Measurements from ENCODE around the gene VPS51. TPM values are rescaled to one million over a fixed set of nuclear protein-coding genes. Genes with fewer than 3 reads are reported as not detected.

VPS51 gene
- total and polyA plus RNA-seq, 9 of the 15 experiments (the other 6 are each of a cell fraction or from before 2014, with no cell fraction given) = 1.8 to 143 (median 46.8) TPM

DNA sequence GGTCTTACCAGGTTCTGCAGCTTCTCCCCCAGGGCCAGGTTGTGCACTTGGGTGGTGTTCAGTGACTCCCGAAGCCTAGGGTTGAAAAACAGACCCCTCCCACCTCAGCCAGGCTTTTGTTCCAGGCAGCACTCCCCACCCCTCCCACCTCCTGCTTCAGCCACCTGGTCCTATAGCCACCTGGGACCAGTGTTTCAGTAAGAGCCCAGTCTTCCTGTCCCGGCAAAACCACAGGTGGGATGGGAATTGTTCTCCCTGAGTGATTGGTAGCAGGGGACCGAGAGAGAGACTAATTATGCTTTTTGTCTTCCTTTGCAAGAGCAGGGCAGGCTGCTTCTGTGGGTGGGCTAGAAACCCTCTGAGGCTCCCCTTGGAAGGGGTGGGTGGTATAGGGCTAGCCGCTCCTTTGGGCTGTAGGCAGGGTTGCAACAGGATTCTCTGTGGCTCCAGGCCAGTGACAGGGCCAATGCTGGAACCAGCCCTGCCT lies 29.2 kb upstream of the VPS51 start:
- ChIA-PET CTCF (ENCODE audit: low intra/inter-chr PET ratio) (no interaction called here), POLR2A (interaction anchor here (0.6 to 1.4 kb wide), 3 partner anchors 9 to 26 kb away, joined by 3 to 6 read pairs (median 4); partner anchors contain the start of gene SAC3D1)
- Histone ChIP-seq H3K9me3 (replicated peaks; ENCODE audit: control insufficient read depth, insufficient read depth, low read depth, low read length) (no peaks in the 10 kb centered on the region), H3K79me2 (ENCODE audit: control insufficient read depth, insufficient read depth, low read length) (no peaks in the 10 kb centered on the region), H2AFZ (ENCODE audit: low read depth, low read length) (no peak overlapping the region), H3K4me3 (no peak overlapping the region), H3K4me2 (ENCODE audit: insufficient read depth, low read length) (no peak overlapping the region), H4K20me1 (replicated peaks; ENCODE audit: control insufficient read depth, insufficient read depth, low read length) (no peaks in the 10 kb centered on the region), H3K27me3 (ENCODE audit: control insufficient read depth in 2 of 2, insufficient read depth in 2 of 2, low read length in 2 of 2) (no peaks in the 10 kb centered on the region), H3K27ac (ENCODE audit: extremely low read depth, low read depth, low read length) (no peak overlapping the region), H3K36me3 (ENCODE audit: control insufficient read depth, insufficient read depth, low read length) (no peaks in the 10 kb centered on the region), H3K4me1 (replicated peaks in 1 of 2; ENCODE audit: control insufficient read depth in 2 of 2, insufficient read depth in 2 of 2, low read length in 2 of 2) (peaks cover 8 to 20% of the 10 kb centered on the region in 2 experiments), H3K9me1 (ENCODE audit: control insufficient read depth, insufficient read depth, low read length) (peaks cover 2% of the 10 kb centered on the region), H3K9ac (ENCODE audit: insufficient read depth in 1 of 2, low read depth in 2 of 2, low read length in 2 of 2) (peak overlapping the region in 1 of 2 experiments; percentile 90; a peak in 2 of 4 replicates)
- 77% methylated on average over 3 of the region's 4 CpGs for WGBS (ENCODE audit: insufficient coverage, low coverage, missing lambda C conversion rate)
- DNase-seq (ENCODE audit: extremely low read depth in 1 of 4, low spot score in 3 of 4) = no peak
- BruUV-seq (replicated peaks) = no TSS peak
- in situ Hi-C loops (cut with MboI) (no loop called here), intact Hi-C loops (cut with micrococcal nuclease) (no loop called here)
- no peak for FAIRE-seq
- ATAC-seq = no peak
- TF ChIP-seq PCBP1 (IDR thresholded peaks at IDR 0.05; ENCODE audit: low read depth, low read length, poor library complexity, severe bottlenecking) (no peak), ZNF354B (CRISPR knock-in tag; IDR thresholded peaks at IDR 0.05) (no peak), FOXP1 (CRISPR knock-in tag; IDR thresholded peaks at IDR 0.05) (no peak), ZC3H4 (CRISPR knock-in tag; IDR thresholded peaks at IDR 0.05; ENCODE audit: borderline replicate concordance) (no peak), ZFP30 (CRISPR knock-in tag; IDR thresholded peaks at IDR 0.05; ENCODE audit: borderline replicate concordance) (no peak), TEAD2 (tag; IDR thresholded peaks at IDR 0.05) (no peak), ERF (CRISPR knock-in tag; IDR thresholded peaks at IDR 0.05) (no peak), C11orf30 (IDR thresholded peaks at IDR 0.05; ENCODE audit: low read depth) (no peak), FUS (optimal IDR thresholded peaks at IDR 0.05; ENCODE audit: low read depth, low read length) (no peak), PPARD (CRISPR knock-in tag; IDR thresholded peaks at IDR 0.05) (no peak), LARP7 (IDR thresholded peaks at IDR 0.05) (no peak)
- TF ChIP-seq, protein P1, sequence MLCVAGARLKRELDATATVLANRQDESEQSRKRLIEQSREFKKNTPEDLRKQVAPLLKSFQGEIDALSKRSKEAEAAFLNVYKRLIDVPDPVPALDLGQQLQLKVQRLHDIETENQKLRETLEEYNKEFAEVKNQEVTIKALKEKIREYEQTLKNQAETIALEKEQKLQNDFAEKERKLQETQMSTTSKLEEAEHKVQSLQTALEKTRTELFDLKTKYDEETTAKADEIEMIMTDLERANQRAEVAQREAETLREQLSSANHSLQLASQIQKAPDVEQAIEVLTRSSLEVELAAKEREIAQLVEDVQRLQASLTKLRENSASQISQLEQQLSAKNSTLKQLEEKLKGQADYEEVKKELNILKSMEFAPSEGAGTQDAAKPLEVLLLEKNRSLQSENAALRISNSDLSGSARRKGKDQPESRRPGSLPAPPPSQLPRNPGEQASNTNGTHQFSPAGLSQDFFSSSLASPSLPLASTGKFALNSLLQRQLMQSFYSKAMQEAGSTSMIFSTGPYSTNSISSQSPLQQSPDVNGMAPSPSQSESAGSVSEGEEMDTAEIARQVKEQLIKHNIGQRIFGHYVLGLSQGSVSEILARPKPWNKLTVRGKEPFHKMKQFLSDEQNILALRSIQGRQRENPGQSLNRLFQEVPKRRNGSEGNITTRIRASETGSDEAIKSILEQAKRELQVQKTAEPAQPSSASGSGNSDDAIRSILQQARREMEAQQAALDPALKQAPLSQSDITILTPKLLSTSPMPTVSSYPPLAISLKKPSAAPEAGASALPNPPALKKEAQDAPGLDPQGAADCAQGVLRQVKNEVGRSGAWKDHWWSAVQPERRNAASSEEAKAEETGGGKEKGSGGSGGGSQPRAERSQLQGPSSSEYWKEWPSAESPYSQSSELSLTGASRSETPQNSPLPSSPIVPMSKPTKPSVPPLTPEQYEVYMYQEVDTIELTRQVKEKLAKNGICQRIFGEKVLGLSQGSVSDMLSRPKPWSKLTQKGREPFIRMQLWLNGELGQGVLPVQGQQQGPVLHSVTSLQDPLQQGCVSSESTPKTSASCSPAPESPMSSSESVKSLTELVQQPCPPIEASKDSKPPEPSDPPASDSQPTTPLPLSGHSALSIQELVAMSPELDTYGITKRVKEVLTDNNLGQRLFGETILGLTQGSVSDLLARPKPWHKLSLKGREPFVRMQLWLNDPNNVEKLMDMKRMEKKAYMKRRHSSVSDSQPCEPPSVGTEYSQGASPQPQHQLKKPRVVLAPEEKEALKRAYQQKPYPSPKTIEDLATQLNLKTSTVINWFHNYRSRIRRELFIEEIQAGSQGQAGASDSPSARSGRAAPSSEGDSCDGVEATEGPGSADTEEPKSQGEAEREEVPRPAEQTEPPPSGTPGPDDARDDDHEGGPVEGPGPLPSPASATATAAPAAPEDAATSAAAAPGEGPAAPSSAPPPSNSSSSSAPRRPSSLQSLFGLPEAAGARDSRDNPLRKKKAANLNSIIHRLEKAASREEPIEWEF (CRISPR knock-in tag; IDR thresholded peaks at IDR 0.05) = no peak
- TF ChIP-seq, protein P2, sequence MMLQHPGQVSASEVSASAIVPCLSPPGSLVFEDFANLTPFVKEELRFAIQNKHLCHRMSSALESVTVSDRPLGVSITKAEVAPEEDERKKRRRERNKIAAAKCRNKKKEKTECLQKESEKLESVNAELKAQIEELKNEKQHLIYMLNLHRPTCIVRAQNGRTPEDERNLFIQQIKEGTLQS (IDR thresholded peaks at IDR 0.05) = no peak
- TF ChIP-seq, protein P2 (CRISPR knock-in tag; conservative IDR thresholded peaks at IDR 0.05) = no peak
- TF ChIP-seq, protein P3, sequence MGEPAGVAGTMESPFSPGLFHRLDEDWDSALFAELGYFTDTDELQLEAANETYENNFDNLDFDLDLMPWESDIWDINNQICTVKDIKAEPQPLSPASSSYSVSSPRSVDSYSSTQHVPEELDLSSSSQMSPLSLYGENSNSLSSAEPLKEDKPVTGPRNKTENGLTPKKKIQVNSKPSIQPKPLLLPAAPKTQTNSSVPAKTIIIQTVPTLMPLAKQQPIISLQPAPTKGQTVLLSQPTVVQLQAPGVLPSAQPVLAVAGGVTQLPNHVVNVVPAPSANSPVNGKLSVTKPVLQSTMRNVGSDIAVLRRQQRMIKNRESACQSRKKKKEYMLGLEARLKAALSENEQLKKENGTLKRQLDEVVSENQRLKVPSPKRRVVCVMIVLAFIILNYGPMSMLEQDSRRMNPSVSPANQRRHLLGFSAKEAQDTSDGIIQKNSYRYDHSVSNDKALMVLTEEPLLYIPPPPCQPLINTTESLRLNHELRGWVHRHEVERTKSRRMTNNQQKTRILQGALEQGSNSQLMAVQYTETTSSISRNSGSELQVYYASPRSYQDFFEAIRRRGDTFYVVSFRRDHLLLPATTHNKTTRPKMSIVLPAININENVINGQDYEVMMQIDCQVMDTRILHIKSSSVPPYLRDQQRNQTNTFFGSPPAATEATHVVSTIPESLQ (CRISPR knock-in tag; IDR thresholded peaks at IDR 0.05) = no peak

All from K562 (cell line).